ENCODE data around the gene RAP1GAP2.

- no peak for TF ChIP-seq CTCF (IDR thresholded peaks at IDR 0.05; ENCODE audit: borderline replicate concordance, extremely low read depth, low read length, poor library complexity, severe bottlenecking)
- TF ChIP-seq EZH2 (IDR thresholded peaks at IDR 0.05; ENCODE audit: borderline replicate concordance, low read depth, low read length, severe bottlenecking), result no peak
Observed at GRCh38 chr17:2925011-2925410, 128.8 kb downstream of the RAP1GAP2 start.

All from DND-41 (cell line).